Skeletal muscle tissue (tissue), 4 donors: Measurements from ENCODE around the gene FAM110C. TPM values are rescaled to one million over a fixed set of nuclear protein-coding genes. Genes with fewer than 3 reads are reported as not detected.
"Not testable (repeated sequence)": the region's sequence is repeated elsewhere in the genome, so short reads cannot be mapped to it uniquely, and the experiment has no call there.

Experiments
- H3K27ac ChIP-seq: one replicate; pipeline ENCODE4 v1.7.0; 2013; ENCODE audit warnings: mild to moderate bottlenecking, low read depth, low read length, inconsistent platforms
- H3K27me3 ChIP-seq, 3 donors: one replicate each; pipeline ENCODE4 v1.7.0; 2013; ENCODE audit warnings: low read length in 3 of 3; ENCODE audit not compliant: control insufficient read depth in 3 of 3, insufficient read depth in 3 of 3
- H3K36me3 ChIP-seq, 3 donors: one replicate each; pipeline ENCODE4 v1.7.0; 2013; ENCODE audit warnings: low read length in 3 of 3; ENCODE audit not compliant: control insufficient read depth in 3 of 3, insufficient read depth in 3 of 3
- H3K4me1 ChIP-seq, 3 donors: one replicate each; pipeline ENCODE4 v1.7.0; 2013; ENCODE audit warnings: low read length in 3 of 3, mild to moderate bottlenecking in 3 of 3; ENCODE audit not compliant: control insufficient read depth in 3 of 3, insufficient read depth in 3 of 3
- H3K4me3 ChIP-seq, 3 donors: one replicate each; pipeline ENCODE4 v1.7.0; 2013; ENCODE audit warnings: low read length in 3 of 3
- H3K9ac ChIP-seq, 3 donors: one replicate each; pipeline ENCODE4 v1.7.0; 2013; ENCODE audit warnings: low read length in 3 of 3, mild to moderate bottlenecking in 3 of 3, moderate library complexity in 2 of 3, low read depth in 1 of 3
- H3K9me3 ChIP-seq, 3 donors: one replicate each; pipeline ENCODE4 v1.7.0; 2013; ENCODE audit warnings: low read length in 3 of 3; ENCODE audit not compliant: control insufficient read depth in 3 of 3
- total RNA-seq: library from RNA; depleted of rRNA; stranded (reverse); fragments of >200 nt; gene quantifications from one replicate; pipeline ENCODE4 v1.2.3, GENCODE V29; 2014
- donor health status: Osteomylitis.

Gene FAM110C
- total RNA-seq, 1 donor from 2014 or later = under 0.01 TPM

GRCh38 chr2:69366-70344, 23.4 kb upstream of the FAM110C start:
- no peak overlapping the region for H3K27ac ChIP-seq
- peaks cover 0 to 2% (median 0%) of the 10 kb centered on the region in 3 donors for H3K9me3 ChIP-seq
- no peak overlapping the region for H3K9ac ChIP-seq
- H3K36me3 ChIP-seq = no peaks in the 10 kb centered on the region
- H3K4me1 ChIP-seq = no peaks in the 10 kb centered on the region
- no peak overlapping the region for H3K4me3 ChIP-seq
- peaks cover 0 to 3% (median 0%) of the 10 kb centered on the region in 3 donors for H3K27me3 ChIP-seq

- H3K4me3 ChIP-seq, H3K9me3 ChIP-seq, H3K4me1 ChIP-seq, H3K36me3 ChIP-seq, H3K27ac ChIP-seq, H3K27me3 ChIP-seq, H3K9ac ChIP-seq: not testable (repeated sequence)
Observed at GRCh38 chr2:68637-69036, 22.3 kb upstream of the FAM110C start.

DNA sequence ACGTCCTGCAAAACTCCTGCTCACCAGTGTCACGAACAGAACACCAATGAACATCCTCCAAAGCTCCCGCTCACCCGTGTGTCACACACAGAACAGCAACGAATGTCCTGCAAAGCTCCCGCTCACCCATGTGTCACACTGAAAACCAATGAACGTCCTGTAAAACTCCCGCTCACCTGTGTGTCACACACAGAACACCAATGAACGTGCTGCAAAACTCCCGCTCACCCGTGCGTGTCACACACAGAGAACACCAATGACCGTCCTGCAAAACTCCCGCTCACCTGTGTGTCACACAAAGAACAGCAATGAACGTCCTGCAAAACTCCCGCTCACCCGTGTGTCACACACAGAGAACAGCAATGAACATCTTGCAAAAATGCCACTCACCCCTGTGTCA, 20.5 kb upstream of the FAM110C start:
- Histone ChIP-seq H3K4me3 (no peak overlapping the region), H3K9ac (no peak overlapping the region), H3K27ac (no peak overlapping the region), H3K36me3 (no peaks in the 10 kb centered on the region), H3K27me3 (peaks cover 0 to 3% (median 0%) of the 10 kb centered on the region in 3 donors), H3K4me1 (no peaks in the 10 kb centered on the region), H3K9me3 (no peaks in the 10 kb centered on the region)

DNA sequence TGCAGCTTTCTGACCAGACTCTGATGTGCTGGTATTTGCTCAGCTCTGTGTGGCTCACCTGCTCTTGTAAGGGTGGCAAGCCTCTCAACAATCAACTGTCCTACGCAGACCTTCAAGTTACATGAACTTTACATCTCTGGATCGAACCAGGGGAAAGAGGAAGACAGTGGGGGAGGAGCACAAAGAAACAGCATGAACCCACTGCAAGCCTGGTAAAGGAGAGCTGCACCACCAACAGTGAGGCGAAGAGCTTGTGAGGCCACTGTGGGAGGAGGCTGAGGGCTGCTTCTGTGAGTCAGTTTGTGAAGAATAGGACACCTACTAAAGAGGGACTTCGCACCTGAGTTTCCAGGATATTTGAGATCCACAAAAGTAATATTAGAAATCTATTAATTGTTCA, 18.8 kb upstream of the FAM110C start:
- Histone ChIP-seq H3K9me3 (no peaks in the 10 kb centered on the region), H3K4me1 (no peaks in the 10 kb centered on the region), H3K36me3 (no peaks in the 10 kb centered on the region), H3K4me3 (no peak overlapping the region), H3K27me3 (peaks cover 0 to 3% (median 2%) of the 10 kb centered on the region in 3 donors), H3K9ac (no peak overlapping the region), H3K27ac (no peak overlapping the region)

DNA sequence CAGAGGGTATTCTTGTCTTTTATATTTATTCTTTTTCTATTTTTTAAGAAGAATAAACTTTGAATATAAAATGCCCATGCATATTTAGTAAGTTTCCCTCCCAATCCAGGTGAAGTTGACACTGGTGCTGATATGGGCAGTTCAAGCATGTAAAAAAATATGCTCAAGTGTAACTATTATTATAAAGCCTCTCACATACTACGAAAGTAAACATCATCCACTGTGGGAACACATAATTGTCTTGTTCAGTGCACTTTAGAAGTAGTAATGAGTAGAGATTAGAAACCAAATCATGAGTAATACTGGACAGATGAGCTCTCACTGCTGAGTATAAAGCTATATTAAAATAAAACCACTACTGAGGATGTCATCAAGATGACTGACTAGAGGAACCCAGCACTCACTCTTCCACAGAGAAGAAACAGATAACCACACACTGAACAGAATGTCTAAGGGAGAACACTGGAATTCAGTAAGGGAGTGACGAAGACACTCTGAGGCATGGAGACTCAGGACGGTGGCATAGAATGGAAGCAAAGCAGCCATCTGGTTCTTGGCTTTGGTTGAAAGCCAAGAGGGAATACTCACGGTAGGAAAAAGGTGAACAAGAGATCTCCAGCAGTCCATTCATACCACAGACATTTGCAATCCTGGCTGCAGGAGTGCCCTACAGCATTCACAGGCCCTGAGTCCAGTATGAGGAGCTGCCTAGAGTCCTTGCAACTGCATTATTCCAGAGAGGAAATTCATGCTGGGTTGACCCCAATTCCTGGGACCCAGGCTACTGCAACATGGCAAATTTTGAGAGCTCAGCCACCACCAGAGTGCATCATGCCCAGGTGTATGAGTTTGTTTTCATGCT, 9.5 kb upstream of the FAM110C start:
- H3K9me3 ChIP-seq = peaks cover 0 to 15% (median 12%) of the 10 kb centered on the region in 3 donors
- no peaks in the 10 kb centered on the region for H3K36me3 ChIP-seq
- no peak overlapping the region for H3K27ac ChIP-seq
- peaks cover 0 to 4% (median 2%) of the 10 kb centered on the region in 3 donors for H3K27me3 ChIP-seq
- no peak overlapping the region for H3K4me3 ChIP-seq
- H3K4me1 ChIP-seq = no peaks in the 10 kb centered on the region
- no peak overlapping the region for H3K9ac ChIP-seq

- no peak overlapping the region for H3K4me3 ChIP-seq
- peaks cover 11 to 15% (median 13%) of the 10 kb centered on the region in 3 donors for H3K27me3 ChIP-seq
- H3K36me3 ChIP-seq = no peaks in the 10 kb centered on the region
- H3K9me3 ChIP-seq = no peaks in the 10 kb centered on the region
- no peak overlapping the region for H3K9ac ChIP-seq
- no peak overlapping the region for H3K27ac ChIP-seq
- H3K4me1 ChIP-seq = peaks cover 7 to 9% (median 8%) of the 10 kb centered on the region in 3 donors
Observed at GRCh38 chr2:51613-52012, 5.3 kb upstream of the FAM110C start.

- Histone ChIP-seq H3K9ac (no peak overlapping the region), H3K27ac (no peak overlapping the region), H3K27me3 (peaks cover 31 to 35% (median 32%) of the 10 kb centered on the region in 3 donors), H3K4me3 (no peak overlapping the region), H3K4me1 (peaks cover 7 to 9% (median 8%) of the 10 kb centered on the region in 3 donors), H3K9me3 (no peaks in the 10 kb centered on the region), H3K36me3 (no peaks in the 10 kb centered on the region)
Observed at GRCh38 chr2:47737-48136, 1.4 kb upstream of the FAM110C start.

- no peaks in the 10 kb centered on the region for H3K36me3 ChIP-seq
- peaks cover 7 to 9% (median 8%) of the 10 kb centered on the region in 3 donors for H3K4me1 ChIP-seq
- no peaks in the 10 kb centered on the region for H3K9me3 ChIP-seq
- H3K9ac ChIP-seq = no peak overlapping the region
- H3K27ac ChIP-seq = no peak overlapping the region
- peaks cover 31 to 36% (median 32%) of the 10 kb centered on the region in 3 donors for H3K27me3 ChIP-seq
- peak overlapping the region in 2 of 3 donors; percentile 27 to 51 for H3K4me3 ChIP-seq
Observed at GRCh38 chr2:47346-47725, 1.0 kb upstream of the FAM110C start.

DNA sequence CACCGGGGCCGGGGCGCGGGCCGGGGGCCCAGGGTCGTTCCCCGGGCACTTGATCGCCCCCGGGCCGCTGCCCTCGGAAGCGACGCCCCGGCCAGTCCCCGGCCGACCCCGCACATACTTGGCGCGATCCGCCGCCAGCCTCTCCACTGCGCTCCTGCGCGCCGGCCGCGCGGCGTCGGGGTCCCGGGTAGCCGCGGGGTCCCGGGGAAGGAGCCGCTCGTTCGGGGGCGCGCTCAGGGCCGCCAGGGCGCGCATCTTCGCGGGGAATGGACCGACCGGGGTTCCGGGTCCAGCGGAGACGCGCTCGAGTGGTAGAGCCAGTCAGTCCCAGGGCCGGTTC, 204 bp downstream of the FAM110C start:
- H3K4me1 ChIP-seq = peaks cover 7 to 9% (median 8%) of the 10 kb centered on the region in 3 donors
- no peak overlapping the region for H3K27ac ChIP-seq
- peaks cover 31 to 38% (median 32%) of the 10 kb centered on the region in 3 donors for H3K27me3 ChIP-seq
- peak overlapping the region in 2 of 3 donors; percentile 6 to 27 for H3K4me3 ChIP-seq
- no peak overlapping the region for H3K9ac ChIP-seq
- H3K36me3 ChIP-seq = no peaks in the 10 kb centered on the region
- H3K9me3 ChIP-seq = no peaks in the 10 kb centered on the region
